Astrocyte of the spinal cord (primary cell): ENCODE measurements around the gene OR10A3.

Experiments used
- DNase-seq: peaks from one replicate; pipeline ENCODE4 v3.0.0; 2011; ENCODE audit warnings: low read depth, low spot score
- H3K4me3 ChIP-seq: 2 replicates; pipeline ENCODE4 v1.5.1; 2011; ENCODE audit warnings: low read depth, mild to moderate bottlenecking, low read length, moderate library complexity
- in situ Hi-C: cut with HindIII; loops from 2 replicates; pipeline ENCODE4 v1.10.0; 2017; ENCODE audit warnings: low sequenced_read_pairs
- TF ChIP-seq, protein P1 (sequence below): IDR thresholded peaks from 2 replicates; pipeline ENCODE4 v1.5.1; 2012; ENCODE audit warnings: low read depth, mild to moderate bottlenecking, low read length, inconsistent platforms

Gene OR10A3

DNA sequence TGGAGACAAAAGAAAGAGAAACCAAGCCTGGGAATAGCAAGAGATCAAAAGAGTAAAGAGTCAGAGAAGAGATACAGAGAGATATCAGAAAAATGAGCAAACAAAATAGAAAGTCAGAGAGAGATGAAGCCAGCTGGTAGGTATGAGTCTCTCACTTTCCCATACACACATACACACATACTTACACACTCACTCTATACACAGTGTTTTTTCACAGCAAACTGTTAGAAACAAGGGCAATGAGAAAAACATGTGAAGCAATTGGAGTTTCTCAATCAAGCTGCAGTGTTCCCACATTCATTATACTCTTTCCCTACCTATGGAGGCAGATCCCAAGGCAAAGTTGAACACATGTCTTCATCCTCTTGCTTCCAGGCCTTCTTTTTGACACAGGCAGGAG, 26.3 kb upstream of the OR10A3 start:
- TF ChIP-seq, protein P1, sequence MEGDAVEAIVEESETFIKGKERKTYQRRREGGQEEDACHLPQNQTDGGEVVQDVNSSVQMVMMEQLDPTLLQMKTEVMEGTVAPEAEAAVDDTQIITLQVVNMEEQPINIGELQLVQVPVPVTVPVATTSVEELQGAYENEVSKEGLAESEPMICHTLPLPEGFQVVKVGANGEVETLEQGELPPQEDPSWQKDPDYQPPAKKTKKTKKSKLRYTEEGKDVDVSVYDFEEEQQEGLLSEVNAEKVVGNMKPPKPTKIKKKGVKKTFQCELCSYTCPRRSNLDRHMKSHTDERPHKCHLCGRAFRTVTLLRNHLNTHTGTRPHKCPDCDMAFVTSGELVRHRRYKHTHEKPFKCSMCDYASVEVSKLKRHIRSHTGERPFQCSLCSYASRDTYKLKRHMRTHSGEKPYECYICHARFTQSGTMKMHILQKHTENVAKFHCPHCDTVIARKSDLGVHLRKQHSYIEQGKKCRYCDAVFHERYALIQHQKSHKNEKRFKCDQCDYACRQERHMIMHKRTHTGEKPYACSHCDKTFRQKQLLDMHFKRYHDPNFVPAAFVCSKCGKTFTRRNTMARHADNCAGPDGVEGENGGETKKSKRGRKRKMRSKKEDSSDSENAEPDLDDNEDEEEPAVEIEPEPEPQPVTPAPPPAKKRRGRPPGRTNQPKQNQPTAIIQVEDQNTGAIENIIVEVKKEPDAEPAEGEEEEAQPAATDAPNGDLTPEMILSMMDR, result no peak
- DNase-seq, result no peak
- in situ Hi-C loops, result no loop called here
- no peak overlapping the region for H3K4me3 ChIP-seq

DNA sequence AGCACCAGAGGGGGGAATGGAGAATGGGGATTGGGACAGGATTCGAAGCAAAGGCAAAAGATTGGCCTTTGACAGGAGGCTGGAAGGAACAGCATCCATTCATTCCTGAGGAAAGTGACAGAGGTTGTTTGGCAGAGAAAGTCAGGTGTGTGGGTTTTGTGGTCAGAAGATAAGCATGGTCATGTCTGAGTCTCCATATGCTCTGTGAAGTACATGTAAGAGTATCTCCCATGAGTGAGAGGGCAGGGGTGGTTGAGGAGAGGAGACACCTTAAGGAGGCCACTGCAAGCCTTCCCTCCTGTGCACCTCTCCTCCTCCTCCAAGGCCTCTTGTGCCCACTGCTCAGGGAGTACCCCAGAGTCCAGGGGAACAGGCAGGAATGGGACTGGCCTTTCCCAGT, 25.6 kb upstream of the OR10A3 start:
- in situ Hi-C loops, result no loop called here
- H3K4me3 ChIP-seq, result no peak overlapping the region
- no peak for DNase-seq
- TF ChIP-seq, protein P1, result no peak

DNA sequence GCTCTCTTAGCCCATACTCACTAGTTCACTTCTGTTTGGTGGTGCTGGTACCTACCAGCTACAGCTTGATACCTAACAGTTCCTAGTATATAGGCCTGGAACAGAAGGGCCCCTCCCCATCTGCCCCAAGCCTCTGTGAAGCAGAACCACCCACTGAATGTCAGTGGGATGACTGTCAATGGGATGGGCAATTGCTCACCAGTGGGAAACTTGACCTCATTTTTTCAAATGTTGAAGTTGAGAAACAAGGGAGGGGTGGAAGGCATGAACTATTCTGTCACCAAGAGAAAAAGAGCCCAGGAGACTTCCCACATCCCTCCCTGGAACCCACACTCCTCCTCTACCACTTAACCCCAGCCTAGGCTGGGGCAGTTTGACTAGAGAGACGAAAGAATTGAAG, 23.9 kb upstream of the OR10A3 start, which contains the start of gene NLRP10:
TSS of gene NLRP10 (minus strand) at position 62 of the 400 bp plus-strand sequence. CDS start 1,952 bp downstream, outside the sequence.
- in situ Hi-C loops, result no loop called here
- H3K4me3 ChIP-seq, result no peak within 1 kb of the TSS
- DNase-seq, result peak; percentile 28
- TF ChIP-seq, protein P1, result no peak

DNA sequence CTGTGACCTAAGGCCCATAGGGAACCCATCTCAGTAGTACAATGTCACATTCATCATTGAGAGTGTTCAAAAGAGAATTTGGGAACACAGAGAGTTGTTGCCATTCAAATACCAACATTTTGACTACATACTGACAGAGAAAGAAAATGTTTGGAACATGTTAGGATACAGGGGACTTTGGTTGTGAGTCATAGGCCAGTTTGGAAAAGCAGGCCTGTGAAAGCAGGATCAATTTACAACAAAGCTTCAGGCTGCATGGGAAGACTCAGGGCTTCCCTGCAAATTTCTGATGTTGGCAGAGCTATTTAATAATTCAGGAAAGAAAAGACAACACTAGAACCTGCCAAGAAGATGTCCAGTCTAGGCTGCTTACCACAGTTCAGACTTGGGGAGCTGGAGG, 23.4 kb upstream of the OR10A3 start:
- peak; percentile 36 for DNase-seq
- in situ Hi-C loops, result no loop called here
- H3K4me3 ChIP-seq, result no peak overlapping the region
- TF ChIP-seq, protein P1, result no peak

DNA sequence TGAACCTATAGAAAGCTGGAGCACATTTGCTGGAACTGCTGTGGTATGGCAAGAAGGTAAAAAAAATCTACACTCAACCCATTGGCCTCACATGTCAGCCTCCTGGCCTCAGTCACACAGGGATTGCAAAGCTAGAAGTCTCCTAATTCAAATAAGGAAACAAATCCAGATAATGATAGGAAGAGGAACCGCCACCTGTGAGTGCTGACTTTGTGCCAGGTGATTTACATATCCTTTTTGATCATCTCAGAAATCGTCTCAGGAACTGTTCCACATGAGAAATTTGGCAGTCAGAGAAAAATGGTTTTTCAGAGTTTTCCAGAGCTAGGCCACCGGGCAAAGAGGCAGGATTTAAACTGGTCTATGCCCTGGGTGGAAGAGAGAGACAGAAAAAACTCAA, 22.8 kb upstream of the OR10A3 start:
- H3K4me3 ChIP-seq, result no peak overlapping the region
- DNase-seq, result no peak
- in situ Hi-C loops, result no loop called here
- TF ChIP-seq, protein P1, result no peak

DNA sequence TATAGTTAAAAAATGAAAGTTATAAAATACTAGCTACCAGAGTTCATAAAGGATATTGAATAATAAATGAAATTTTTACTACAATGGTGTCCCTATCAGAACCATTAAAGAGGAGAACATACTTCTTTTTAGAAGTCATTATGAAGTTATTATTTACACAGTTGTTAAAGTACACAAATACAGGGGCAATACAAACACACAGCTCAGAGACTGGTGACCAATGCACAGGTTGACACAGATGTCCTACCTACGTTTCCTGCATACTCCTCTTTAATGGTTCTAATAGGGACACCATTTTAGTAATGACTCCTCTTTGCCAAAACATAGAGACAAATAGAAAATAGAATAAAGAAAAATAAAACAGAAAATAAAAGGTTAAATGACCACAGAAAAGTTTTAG, 13.7 kb upstream of the OR10A3 start:
- no peak overlapping the region for H3K4me3 ChIP-seq
- TF ChIP-seq, protein P1, result no peak
- DNase-seq, result no peak
- in situ Hi-C loops, result no loop called here

DNA sequence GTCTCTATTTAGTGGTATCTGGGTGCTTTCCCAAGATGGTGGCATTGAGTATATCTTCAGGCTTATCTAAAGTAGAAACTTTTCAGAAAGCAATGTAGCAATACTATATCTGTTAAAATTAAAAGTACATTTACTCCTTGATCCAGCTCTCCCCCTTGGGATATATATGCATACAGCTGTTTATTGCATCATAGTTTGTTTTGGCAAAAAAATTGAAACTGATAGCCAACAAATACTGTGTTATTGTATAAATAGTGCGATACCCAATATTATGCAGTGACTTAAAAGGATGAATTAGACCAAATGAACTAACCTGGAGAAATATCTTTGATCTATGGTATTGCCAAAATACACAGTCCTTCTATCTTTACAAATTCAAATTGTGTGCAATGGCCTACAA, 8.4 kb upstream of the OR10A3 start:
- TF ChIP-seq, protein P1, result no peak
- no peak for DNase-seq
- no peak overlapping the region for H3K4me3 ChIP-seq
- in situ Hi-C loops, result no loop called here
